CD14-positive monocyte (primary cell): Measurements from ENCODE around the gene CACNA1B. TPM values are rescaled to one million over a fixed set of nuclear protein-coding genes. Genes with fewer than 3 reads are reported as not detected.

Source experiments
- DNase-seq, 3 donors: peaks; one replicate each; pipeline ENCODE4 v3.0.0-alpha.2; 2011 to 2022
- H2AFZ ChIP-seq: 2 replicates; pipeline ENCODE4 v1.6.0; 2012; ENCODE audit warnings: mild to moderate bottlenecking, low read depth, low read length, inconsistent platforms; ENCODE audit not compliant: insufficient read depth, poor library complexity, severe bottlenecking
- H3K27ac ChIP-seq, 2 donors: 1 replicate in 1 of 2; 2 replicates in 1 of 2; pipeline ENCODE4 v1.5.1; 2012 to 2013; ENCODE audit warnings: low read length in 2 of 2, control low read depth in 1 of 2, inconsistent platforms in 1 of 2, low read depth in 1 of 2, mild to moderate bottlenecking in 1 of 2
- H3K27me3 ChIP-seq, 2 donors: one replicate each; pipeline versions ENCODE4 v1.6.0 to v1.6.1; 2011 to 2013; ENCODE audit warnings: low read length in 2 of 2; ENCODE audit not compliant: control insufficient read depth in 2 of 2, insufficient read depth in 2 of 2
- H3K36me3 ChIP-seq, 2 donors: replicated peaks in 1 of 2; 1 replicate in 1 of 2; 2 replicates in 1 of 2; pipeline versions ENCODE4 v1.5.1 to v1.6.1; 2012 to 2013; ENCODE audit warnings: low read length in 2 of 2, control low read depth in 1 of 2, inconsistent platforms in 1 of 2, mild to moderate bottlenecking in 1 of 2; ENCODE audit not compliant: insufficient read depth in 2 of 2, control insufficient read depth in 1 of 2
- H3K4me1 ChIP-seq, 2 donors: 1 replicate in 1 of 2; 2 replicates in 1 of 2; pipeline versions ENCODE4 v1.5.1 to v1.6.1; 2012 to 2013; ENCODE audit warnings: low read length in 2 of 2, control low read depth in 1 of 2, inconsistent platforms in 1 of 2, mild to moderate bottlenecking in 1 of 2, moderate library complexity in 1 of 2; ENCODE audit not compliant: insufficient read depth in 2 of 2, control insufficient read depth in 1 of 2
- H3K4me2 ChIP-seq: replicated peaks from 2 replicates; pipeline ENCODE3; 2012; ENCODE audit warnings: low read length, moderate library complexity, mild to moderate bottlenecking; ENCODE audit not compliant: poor library complexity, severe bottlenecking; ENCODE audit errors: extremely low read depth
- H3K4me3 ChIP-seq, 3 experiments: fragments of 200-600 bp in 1 of 3; sonication (generic) in 1 of 3; replicated peaks in 1 of 3; 1 replicate in 2 of 3; 2 replicates in 1 of 3; pipeline ENCODE4 v1.5.1; 2011 to 2013; ENCODE audit warnings: low read length in 3 of 3, mild to moderate bottlenecking in 3 of 3, control low read depth in 2 of 3, low read depth in 2 of 3, inconsistent platforms in 1 of 3, moderate library complexity in 1 of 3
- H3K79me2 ChIP-seq: 2 replicates; pipeline ENCODE4 v1.6.0; 2012; ENCODE audit warnings: mild to moderate bottlenecking, control low read depth, inconsistent platforms, low read length, moderate library complexity; ENCODE audit not compliant: insufficient read depth
- H3K9ac ChIP-seq: 2 replicates; pipeline ENCODE4 v1.6.0; 2017; ENCODE audit warnings: low read length, mild to moderate bottlenecking; ENCODE audit not compliant: insufficient read depth, poor library complexity, severe bottlenecking
- H3K9me3 ChIP-seq, 2 donors: replicated peaks in 1 of 2; 1 replicate in 1 of 2; 2 replicates in 1 of 2; pipeline versions ENCODE4 v1.5.1 to v1.6.1; 2012 to 2013; ENCODE audit warnings: low read length in 2 of 2, control low read depth in 1 of 2; ENCODE audit not compliant: control insufficient read depth in 1 of 2, insufficient read depth in 1 of 2
- H4K20me1 ChIP-seq: 2 replicates; pipeline ENCODE4 v1.6.0; 2012; ENCODE audit warnings: mild to moderate bottlenecking, low read length, control low read depth, moderate library complexity; ENCODE audit not compliant: insufficient read depth
- H3K27ac Mint-ChIP-seq, 7 donors: one replicate each; pipeline ENCODE4 v1.8.0; 2020; ENCODE audit warnings: mild to moderate bottlenecking in 7 of 7, mixed read lengths in 7 of 7, moderate library complexity in 6 of 7, inconsistent platforms in 2 of 7
- H3K27me3 Mint-ChIP-seq, 3 donors: one replicate each; pipeline ENCODE4 v1.8.0; 2021 to 2022; ENCODE audit warnings: low read depth in 3 of 3, mild to moderate bottlenecking in 3 of 3, mixed read lengths in 3 of 3, moderate library complexity in 3 of 3, inconsistent platforms in 1 of 3
- H3K36me3 Mint-ChIP-seq, 2 donors: one replicate each; pipeline ENCODE4 v1.8.0; 2020; ENCODE audit warnings: mixed read lengths in 2 of 2, inconsistent platforms in 1 of 2, mild to moderate bottlenecking in 1 of 2
- H3K4me1 Mint-ChIP-seq: one replicate; pipeline ENCODE4 v1.8.0; 2020; ENCODE audit warnings: mild to moderate bottlenecking, mixed read lengths
- H3K4me3 Mint-ChIP-seq, 2 donors: one replicate each; pipeline ENCODE4 v1.8.0; 2020; ENCODE audit warnings: mild to moderate bottlenecking in 2 of 2, mixed read lengths in 2 of 2, moderate library complexity in 1 of 2
- H3K9me3 Mint-ChIP-seq, 7 donors: one replicate each; pipeline ENCODE4 v1.8.0; 2020 to 2022; ENCODE audit warnings: mixed read lengths in 7 of 7, mild to moderate bottlenecking in 6 of 7, moderate library complexity in 6 of 7, inconsistent platforms in 2 of 7
- CTCF ChIP-seq: fragments of 200-600 bp; IDR thresholded peaks from one replicate; pipeline ENCODE4 v1.8.0; 2022; ENCODE audit warnings: antibody characterized with exemption, mild to moderate bottlenecking
- WGBS: methylation state at CpG from one replicate; pipeline ENCODE4 v1.1.5; 2013; ENCODE audit warnings: missing lambda C conversion rate; ENCODE audit not compliant: insufficient coverage; 5-methylcytosine and 5-hydroxymethylcytosine counted together
- intact Hi-C, 2 donors: fragments of 100-400 bp; cut with micrococcal nuclease; formaldehyde crosslinking; loops; one replicate each; pipeline versions ENCODE4 v1.15.0 to v1.15.1; 2023
- polyA plus RNA-seq, 3 donors: library from polyadenylated mRNA; depleted of rRNA in 1 of 3; unstranded in 2 of 3; stranded (reverse) in 1 of 3; fragments of 300-500 nt in 2 of 3; fragments of >200 nt in 1 of 3; fragmentation: Illumina TruSeq in 2 of 3; gene quantifications; 1 replicate in 2 of 3; 2 replicates in 1 of 3; pipeline ENCODE4 v1.2.3, GENCODE V29; 2012 to 2021

The CACNA1B gene
- polyA plus RNA-seq, 3 donors, result not detected

GRCh38 chr9:137960496-137960895, 82.9 kb downstream of the CACNA1B start:
- no peak for TF ChIP-seq CTCF
- no peaks in the 10 kb centered on the region for H3K79me2 ChIP-seq
- H3K27ac ChIP-seq, result no peak overlapping the region
- no peak for DNase-seq
- H4K20me1 ChIP-seq, result no peaks in the 10 kb centered on the region
- H3K36me3 ChIP-seq, result no peaks in the 10 kb centered on the region
- H3K4me2 ChIP-seq, result no peak overlapping the region
- Mint-ChIP-seq H3K27ac (no peak overlapping the region), H3K27me3 (peaks cover 2 to 10% (median 9%) of the 10 kb centered on the region in 3 donors), H3K9me3 (peaks cover 0 to 19% (median 3%) of the 10 kb centered on the region in 7 donors), H3K4me1 (no peaks in the 10 kb centered on the region), H3K4me3 (no peak overlapping the region), H3K36me3 (no peaks in the 10 kb centered on the region)
- H3K4me3 ChIP-seq, result no peak overlapping the region
- no peaks in the 10 kb centered on the region for H3K9me3 ChIP-seq
- no peak overlapping the region for H2AFZ ChIP-seq
- H3K9ac ChIP-seq, result no peak overlapping the region
- no peaks in the 10 kb centered on the region for H3K27me3 ChIP-seq
- intact Hi-C loops, result no loop called here
- H3K4me1 ChIP-seq, result no peaks in the 10 kb centered on the region
- WGBS, result 88% methylated on average over 7 of the region's 11 CpGs

- Histone ChIP-seq H2AFZ (no peak overlapping the region), H3K9me3 (no peaks in the 10 kb centered on the region), H3K27ac (no peak overlapping the region), H3K4me3 (no peak overlapping the region), H3K27me3 (no peaks in the 10 kb centered on the region), H3K4me2 (no peak overlapping the region), H4K20me1 (no peaks in the 10 kb centered on the region), H3K9ac (no peak overlapping the region), H3K36me3 (no peaks in the 10 kb centered on the region), H3K4me1 (no peaks in the 10 kb centered on the region), H3K79me2 (no peaks in the 10 kb centered on the region)
- Mint-ChIP-seq H3K4me1 (no peaks in the 10 kb centered on the region), H3K27ac (no peak overlapping the region), H3K9me3 (peaks cover 0 to 21% (median 4%) of the 10 kb centered on the region in 7 donors), H3K4me3 (no peak overlapping the region), H3K27me3 (peaks cover 2 to 12% (median 8%) of the 10 kb centered on the region in 3 donors), H3K36me3 (no peaks in the 10 kb centered on the region)
- DNase-seq, result no peak
- TF ChIP-seq CTCF, result no peak
- intact Hi-C loops, result no loop called here
- WGBS, result 88% methylated on average over 3 of the region's 6 CpGs
Measured at GRCh38 chr9:137963525-137963924, 85.9 kb downstream of the CACNA1B start.
